Activated naive CD8-positive, alpha-beta T cell treated with anti-CD3 and anti-CD28 coated beads, Interleukin-2, amount 50 U/mL, for 16 hours (primary cell): ENCODE data around the gene PTBP1.

Experiments
- DNase-seq: peaks from one replicate; pipeline ENCODE4 v3.0.0-alpha.2; 2020; ENCODE audit warnings: low read depth, low spot score

Gene PTBP1

DNA sequence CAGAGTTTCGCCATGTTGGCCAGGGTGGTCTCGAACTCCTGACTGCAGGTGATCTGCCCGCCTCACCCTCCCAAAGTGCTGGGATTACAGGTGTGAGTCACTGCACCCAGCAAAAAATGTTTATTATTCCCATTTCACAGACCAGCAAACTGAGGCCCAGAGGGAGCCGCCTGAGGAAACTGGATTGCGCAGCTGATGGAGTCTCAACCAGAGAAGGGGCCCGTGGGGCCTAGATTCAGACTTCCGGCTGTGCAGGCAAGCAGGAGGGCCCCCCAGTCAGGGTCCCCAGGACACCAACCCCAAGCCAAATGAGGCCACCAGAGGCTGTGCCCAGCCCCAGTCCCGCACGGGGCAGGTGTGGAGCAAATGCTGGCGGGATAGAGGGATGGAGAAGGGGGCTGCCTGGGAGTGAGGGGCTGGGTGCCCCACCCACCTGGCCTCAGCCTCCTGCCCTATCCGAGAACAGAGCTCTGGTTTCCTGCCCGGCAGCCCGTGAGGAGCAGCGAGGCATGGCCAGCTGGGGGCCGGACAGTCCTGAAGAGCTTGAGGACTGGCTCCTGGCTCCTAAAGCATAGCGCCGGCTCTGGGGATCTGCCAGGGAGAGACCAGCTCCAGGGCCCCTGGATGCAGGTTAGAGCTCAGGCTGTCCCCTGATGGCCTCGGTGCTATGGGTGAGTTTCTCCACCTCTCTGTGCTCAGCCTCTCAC, 24.4 kb upstream of the PTBP1 start:
- DNase-seq: no peak

DNA sequence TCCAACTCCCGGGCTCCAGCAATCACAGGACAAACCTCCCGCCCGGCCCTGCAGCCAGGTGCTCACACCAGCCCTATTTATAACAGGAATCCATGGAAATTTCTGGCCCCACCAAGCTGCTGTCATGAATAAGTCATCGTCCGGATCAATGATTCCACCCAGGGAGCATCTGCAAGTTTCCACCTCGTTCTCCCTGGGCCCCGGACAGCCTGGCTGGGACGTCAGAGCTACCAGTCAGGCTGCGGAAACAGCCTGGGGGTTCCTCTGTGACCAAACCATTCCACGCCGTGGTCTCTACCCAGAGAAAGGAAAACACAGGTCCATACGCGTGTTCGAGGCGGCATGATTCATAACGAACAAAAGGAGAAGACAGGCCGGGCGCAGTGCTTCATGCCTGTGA, 20.7 kb upstream of the PTBP1 start:
- DNase-seq: no peak

DNA sequence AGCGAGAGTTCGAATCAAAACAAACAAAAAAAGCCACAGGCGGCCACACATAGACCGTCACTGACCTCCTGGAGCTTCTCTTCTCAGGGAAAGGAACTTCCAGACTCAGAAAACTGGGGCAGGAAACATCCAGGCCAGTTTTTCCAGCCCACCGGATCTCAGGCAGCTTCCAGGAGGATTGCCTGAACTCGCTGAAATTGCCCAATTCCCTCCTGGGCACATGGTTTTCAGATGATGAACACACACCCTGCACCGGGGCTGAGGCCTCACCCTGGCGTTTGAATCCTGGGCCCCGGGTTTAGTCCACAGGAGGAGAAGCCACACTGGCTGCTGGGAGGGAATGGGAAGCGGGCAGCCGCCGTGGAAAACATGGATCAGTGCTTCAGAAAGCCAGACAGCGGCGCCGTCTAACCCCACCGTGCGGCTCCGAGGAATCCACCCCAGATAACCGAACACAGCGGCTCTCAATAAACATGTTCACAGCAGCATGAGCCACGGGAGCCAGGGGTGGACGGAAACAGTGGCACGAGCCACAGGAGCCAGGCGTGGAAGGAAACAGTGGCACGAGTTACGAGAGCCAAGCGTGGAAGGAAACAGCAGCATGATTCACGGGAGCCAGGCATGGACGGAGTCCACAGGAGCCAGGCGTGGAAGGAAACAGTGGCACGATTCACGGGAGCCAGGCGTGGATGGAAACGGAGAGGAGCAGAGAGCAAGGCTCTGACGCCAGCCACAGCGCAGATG, 18.2 kb upstream of the PTBP1 start:
- DNase-seq: no peak

DNA sequence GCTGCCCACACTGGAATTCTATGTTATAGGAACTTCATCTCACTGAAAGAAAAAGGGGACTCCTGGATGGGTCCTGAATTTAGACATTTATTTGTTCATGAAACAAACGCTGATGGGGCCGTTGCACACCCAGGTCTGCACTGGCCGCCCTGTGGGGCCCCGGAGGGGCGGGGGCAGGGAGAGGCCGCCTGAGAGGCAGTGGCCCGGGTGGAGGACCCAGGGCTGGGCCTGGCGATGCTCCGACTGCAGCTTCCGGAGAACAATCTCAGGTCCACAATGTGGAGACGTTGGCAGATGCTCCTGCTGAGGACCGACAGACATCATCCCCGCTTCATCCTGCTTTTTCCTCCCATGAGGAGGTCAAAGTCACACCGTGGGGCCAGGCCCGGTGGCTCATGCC, 16.3 kb upstream of the PTBP1 start:
- no peak for DNase-seq

DNA sequence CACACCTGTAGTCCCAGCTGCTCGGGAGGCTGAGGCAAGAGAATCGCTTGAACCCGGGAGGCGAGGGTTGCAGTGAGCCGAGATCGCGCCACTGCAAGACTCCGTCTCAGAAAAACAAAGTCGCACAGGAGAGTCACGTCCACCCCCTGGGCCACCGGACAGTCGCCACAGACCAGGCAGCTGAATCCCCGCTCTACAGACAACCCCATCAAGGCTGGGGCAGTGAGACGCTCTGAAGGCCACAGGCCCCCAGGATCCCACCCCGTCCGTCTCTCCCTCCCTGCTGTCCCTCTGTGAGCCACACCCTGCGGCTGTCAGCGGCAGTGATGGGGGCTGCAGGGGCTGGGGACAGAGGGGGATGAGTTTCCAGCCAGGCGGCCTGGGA, 15.5 kb upstream of the PTBP1 start:
- DNase-seq: no peak

DNA sequence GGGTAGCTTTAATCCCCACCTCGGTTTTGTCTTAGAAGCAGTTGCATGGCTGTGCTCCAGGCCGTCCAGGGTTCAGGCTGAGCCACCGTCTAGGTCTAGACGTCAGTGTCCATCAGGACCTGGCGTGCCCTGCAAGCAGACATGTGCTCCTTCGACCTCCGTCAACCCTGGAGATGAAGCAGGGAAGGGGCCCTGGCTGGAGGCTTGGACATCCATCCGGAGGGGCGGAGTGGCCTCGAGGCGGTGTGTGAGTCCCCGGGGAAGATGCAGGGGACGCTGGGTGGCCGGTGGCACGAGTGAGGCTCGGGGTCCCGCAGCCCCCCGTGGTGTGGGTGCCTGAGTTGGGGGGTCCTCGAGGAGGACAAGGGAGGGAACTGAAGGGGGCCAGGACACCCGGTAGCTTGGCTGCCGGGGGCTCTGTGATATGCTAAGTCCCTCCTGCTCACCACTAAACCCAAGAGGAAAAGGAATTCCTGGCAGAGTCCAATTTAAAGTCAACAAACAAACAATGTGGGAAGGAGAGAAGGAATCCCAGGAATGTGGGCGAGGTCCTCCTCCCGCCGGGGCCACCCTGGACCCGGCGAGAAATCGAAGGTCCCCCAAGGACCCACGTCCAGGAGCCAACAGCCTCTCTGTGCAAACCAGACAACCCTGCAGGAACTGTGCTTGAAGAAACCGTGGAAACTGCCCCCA, 14.9 kb upstream of the PTBP1 start:
- no peak for DNase-seq

DNA sequence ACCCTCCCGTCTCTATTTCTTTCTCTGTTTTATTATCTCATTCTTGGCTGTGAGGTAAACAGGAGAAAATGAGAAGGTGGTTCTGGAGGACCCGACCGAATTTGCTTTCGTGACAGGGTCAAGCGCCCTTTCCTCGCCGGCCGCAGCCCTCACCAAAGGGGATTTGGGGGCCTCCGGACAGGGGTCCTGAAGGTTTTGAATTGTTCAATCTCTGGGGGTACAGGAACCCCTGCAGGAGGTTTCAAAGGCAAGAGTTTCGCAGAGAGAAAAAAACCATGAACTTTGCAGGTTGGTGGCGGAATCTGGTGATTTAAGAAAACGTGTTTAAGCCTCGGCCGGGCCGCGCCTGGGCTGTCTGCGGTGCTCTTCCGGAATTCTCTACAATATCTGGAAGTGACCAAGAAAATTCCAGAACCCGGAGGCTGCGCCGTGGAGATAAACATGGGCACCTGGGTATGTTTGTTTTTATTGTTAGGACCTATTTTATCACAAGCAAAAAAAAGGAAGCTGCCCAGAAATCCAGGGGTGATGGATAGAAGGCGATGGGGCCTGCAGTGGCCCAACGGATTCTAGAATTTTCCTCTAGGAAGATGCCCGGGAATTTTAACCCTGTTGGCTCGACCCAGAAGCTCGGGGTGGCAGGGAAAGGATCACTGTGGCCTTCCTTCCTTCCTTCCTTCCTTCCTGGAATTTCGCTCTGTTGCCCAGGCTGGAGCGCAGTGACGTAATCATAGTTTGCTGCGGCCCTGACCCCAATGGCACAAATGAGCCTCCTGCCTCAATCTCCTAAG, 14.2 kb upstream of the PTBP1 start:
- DNase-seq: no peak

DNA sequence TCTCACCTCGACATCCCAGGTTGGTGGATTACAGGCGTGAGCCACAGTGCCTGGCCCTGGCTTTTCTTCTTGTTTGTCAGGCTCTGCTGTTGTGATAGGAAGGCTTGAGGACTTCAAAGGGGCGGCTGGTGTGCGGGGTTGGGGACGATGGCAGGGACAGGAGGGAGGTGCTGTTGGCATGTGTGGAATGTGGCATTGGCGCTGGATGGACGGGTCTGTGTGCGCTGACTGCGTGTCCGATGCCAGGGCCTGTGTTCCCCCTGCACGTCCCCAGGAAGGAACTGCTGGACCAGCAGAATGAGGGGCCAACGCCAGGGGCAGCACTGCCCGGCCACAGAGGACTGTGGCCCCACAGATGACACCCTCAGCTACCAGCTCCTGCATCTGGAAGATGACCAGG, 12.7 kb upstream of the PTBP1 start:
- DNase-seq: no peak

DNA sequence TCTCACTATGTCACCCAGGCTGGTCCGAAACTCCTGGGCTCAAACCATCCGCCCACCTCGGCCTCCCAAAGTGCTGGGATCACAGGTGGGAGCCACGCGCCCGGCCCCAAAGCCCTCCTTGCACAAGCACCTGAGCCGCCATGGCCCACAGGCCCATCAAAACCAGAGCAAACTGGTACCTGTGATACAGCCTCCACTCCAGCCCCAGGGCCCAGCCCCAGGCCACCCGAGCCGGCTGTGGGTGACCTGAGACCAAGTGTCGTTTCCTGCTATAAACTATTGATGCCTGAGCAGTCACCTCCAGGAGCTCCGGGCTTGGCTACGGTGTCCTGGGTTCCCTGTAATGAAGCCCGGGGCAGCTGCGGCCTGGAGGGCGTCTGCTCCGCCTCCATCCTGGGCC, 9.7 kb upstream of the PTBP1 start:
- no peak for DNase-seq

DNA sequence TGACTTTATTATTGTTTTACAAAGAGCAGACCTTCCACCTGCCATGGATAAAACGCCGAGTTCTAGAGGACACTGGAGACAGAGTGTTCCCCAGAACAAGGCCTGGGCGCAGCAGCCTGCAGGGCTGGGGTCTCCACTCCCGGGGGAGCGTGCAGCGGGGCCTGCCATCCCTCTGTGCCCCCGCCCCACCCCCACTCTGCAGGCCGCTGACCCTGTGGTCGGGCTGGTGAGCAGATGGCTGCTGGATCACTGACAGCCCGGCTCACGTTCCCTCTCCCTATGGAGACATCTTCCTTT, 8.6 kb upstream of the PTBP1 start:
- no peak for DNase-seq

DNA sequence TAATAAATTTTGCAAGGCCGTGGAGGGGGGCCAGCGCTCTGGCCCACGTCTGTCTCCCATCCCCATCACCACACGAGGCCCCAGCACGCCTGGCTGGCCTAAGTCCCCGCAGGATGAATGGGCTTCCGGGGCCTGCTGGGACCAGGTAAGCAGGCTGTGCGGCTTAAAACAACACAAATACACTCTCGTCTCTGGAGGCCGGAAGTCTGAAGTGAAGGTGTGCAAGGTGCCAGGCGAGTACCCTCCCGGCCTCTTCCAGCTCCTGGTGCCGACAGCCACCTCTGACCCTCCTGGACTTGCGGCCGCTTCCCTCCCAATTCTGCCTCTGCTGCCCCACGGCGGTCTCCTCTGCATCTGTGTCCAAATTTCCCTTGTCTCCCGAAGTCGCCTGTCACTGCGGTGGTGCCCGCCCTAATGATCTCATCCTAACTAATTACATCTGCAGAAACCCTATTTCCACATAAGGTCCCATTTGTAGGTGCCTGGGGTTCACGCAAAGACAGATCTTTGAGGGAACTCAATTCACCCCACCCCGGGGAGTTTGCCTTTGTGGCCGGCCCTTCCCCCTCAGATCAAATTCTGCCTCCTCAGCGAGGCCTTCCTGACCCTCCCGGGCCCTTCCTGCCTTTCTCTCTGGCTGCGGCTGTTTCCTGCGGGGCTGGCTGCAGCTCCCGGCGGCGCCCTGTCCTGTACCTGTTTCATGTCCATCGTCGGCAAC, 8.1 kb upstream of the PTBP1 start:
- no peak for DNase-seq

DNA sequence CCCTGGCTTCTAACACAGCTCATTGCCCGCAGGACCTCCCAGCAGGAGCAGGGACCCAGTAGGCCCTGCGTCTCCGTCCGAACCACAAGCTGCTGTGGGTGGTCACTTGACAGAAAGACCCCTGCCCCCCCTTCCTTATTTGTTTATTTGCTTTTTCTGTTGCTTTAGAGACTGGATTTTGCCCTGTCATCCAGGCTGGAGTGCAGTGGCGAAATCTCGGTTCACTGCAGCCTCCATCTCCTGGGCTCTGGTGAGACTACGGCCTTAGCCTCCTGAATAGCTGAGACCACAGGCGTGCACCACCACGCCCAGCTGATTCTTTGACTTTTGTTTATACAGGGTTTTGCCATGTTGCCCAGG, 7.6 kb upstream of the PTBP1 start:
- no peak for DNase-seq

DNA sequence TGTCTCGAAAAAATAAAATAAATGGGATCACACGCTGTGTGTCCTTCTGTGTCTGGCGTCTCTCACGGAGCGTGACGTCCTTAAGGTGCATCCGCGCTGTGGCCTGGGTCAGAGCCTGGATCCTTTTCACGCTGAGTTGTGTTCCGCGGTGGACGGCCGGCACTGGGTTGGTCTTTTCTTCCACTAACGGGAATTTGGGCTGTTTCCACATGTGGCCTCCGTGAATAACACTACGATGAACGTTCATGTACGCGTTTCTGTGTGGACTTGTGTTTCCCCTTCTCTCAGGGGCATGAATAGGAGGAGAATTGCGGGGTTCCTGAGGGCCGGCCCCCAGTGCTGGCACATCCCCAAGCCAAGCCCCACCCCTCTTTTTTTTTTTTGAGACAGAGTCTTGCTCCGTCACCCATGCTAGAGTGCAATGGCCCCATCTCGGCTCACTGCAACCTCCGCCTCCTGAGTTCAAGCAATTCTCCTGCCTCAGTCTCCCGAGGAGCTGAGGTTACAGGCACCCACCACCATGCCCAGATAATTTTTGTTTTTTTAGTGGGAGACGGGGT, 6.2 kb upstream of the PTBP1 start:
- DNase-seq: no peak

DNA sequence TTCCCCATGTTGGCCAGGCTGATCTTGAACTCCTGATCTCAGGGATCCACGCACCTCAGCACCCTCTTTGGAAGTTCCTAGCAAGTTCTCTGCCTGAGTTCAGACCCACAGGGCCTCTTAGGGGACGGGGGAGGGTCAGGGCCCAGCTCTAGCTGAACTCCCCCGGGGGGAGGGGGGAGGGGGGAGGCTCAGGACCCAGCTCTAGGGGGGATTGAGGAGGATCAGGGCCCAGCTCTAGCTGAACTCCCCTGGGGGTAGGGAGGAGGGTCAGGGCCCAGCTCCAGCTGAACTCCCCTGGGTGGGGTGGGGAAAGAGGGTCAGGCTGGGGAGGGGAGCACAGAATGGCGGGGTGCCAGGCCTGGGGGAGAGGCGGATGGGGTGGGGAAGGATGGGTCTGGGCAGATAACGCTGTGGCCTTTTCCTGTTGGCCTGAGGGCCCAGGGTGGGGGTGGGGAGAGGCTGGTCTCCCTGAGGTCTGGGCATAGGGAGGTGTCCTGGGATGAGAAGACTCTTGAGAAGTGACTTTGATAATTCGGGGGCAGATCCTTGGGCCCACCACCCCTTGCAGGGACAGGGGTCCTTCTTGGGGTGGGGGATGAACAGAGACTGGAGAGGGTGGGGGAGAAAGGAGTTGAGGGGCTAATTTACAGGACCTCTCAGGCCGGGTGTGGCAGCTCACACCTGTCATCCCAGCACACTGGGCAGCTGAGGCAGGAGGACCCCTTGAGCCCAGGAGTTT, 5.5 kb upstream of the PTBP1 start:
- DNase-seq: no peak

DNA sequence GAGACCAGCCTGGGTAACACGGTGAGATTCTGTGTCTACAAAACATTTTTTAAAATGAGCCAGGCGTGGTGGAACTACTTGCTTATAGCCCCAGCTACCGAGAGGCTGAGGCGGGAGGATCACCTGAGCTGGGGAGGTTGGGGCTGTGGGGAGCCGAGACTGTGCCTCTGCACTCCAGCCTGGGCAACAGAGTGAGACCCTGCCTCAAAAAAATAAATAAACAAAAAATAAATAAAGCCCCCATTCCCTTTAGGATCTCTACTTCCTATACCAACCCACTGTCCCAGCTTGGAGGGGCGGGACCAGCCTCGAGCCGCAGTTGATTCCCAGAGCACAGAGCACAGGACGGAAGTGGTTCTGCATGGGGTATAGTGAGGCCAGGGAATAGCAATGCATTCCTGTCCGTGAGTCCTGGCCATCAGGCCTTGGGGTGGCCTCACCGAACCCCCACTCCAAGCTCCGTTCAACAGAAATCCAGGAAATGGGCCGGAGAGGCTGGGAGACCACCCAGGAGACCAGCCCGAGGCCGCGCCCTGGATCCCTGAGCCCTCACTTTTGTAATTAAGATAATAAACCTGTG, 4.9 kb upstream of the PTBP1 start:
- no peak for DNase-seq

DNA sequence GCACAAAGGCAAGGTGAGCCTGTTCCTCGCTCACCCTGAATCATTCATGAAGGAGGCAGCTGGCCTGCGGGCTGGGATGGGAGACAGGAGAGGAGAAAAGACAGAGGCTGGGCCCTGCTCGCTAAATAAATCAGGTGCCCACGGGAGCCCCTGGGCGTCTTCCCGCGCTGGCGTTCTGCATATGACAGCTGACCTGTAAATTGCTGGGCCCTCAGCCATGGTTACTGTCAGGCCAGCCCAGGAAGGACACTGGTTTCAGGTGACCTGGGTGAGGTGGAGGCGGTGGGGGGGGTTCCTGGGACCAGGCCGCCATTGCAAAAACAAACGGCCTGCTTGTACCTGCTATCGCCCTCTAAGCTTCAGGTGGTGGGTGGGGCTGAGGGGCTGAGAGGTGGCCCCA, 3.4 kb upstream of the PTBP1 start:
- DNase-seq: no peak

DNA sequence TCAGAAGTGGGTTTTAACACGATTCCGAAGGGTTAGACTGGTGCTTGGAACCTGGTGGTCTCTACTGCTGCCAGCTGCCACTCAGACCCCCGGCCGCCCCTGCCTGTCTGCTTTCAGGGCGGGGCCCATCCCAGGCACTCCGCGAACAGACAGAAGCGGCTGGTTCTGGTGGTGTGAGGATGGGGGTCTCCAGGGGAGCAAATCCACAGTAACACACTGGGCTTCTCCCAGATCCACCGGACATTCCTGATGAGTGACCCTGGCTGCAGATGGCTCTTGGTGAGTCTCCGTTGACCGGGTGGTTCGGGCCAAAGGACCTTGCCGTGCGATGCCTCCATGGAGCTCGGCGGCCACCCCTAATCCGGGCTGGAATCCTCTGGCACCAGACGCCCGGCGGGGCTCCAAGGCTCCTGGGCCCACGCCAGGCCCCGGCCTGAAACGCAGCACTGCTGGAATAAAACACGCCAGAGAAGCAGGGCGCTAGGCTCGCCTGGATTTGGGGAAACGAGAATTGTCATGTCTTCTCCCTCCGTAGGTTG, 2.1 kb upstream of the PTBP1 start:
- DNase-seq: no peak

DNA sequence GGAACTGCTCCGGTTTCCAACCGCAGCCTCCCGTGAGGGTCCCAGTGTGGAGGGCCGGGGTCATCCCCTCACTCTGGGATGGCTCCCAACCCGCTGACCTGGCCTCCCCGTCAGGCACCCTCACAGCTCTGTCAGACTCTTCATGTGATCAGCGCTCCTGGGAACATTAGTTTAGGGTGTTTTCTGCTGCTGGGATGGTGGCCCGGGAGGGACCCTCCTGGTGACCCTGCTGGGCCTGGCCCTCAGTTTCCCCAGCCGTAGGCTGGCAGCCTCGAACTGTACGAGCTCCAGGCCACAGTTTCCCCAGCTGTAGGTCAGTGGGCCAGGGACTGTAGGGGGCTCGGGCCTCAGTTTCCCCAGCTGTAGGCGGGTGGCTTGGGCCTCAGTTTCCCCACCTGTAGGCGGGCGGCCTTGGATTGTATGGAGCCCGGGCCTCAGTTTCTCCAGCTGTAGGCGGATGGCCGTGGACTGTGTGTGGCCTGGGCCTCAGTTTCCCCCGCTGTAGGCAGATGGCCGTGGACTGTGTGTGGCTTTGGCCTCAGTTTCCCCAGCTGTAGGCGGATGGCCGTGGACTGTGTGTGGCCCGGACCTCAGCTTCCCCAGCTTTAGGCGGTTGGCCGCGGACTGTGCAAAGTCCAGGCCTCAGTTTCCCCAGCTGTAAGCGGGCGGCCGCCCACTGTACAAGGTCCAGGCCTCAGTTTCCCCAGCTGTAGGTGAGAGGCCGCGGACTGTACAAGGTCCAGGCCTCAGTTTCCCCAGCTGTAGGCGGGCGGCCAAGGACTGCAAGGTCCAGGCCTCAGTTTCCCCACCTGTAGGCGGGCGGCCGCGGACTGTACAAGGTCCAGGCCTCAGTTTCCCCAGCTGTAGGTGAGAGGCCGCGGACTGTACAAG, 1.3 kb upstream of the PTBP1 start:
- DNase-seq: no peak
